H1 (cell line): Measurements from ENCODE around the gene FARP2. TPM values are rescaled to one million over a fixed set of nuclear protein-coding genes. Genes with fewer than 3 reads are reported as not detected.

Source experiments
- ATF2 ChIP-seq: IDR thresholded peaks from 2 replicates; pipeline ENCODE4 v1.6.1; 2012; ENCODE audit warnings: low read length, inconsistent platforms
- CEBPB ChIP-seq: IDR thresholded peaks from 2 replicates; pipeline ENCODE4 v1.6.1; 2012; ENCODE audit warnings: low read depth, low read length
- CHD7 ChIP-seq: fragments of 300-600 bp; sonication (generic); IDR thresholded peaks from 2 replicates; pipeline ENCODE4 v1.7.1; 2012; ENCODE audit warnings: low read length, moderate library complexity, mild to moderate bottlenecking, inconsistent platforms; ENCODE audit not compliant: insufficient replicate concordance
- EP300 ChIP-seq, 2 experiments: IDR thresholded peaks; 1 replicate in 1 of 2; 2 replicates in 1 of 2; pipeline ENCODE4 v1.6.1; 2011 to 2012; ENCODE audit warnings: low read depth in 2 of 2, low read length in 2 of 2, mild to moderate bottlenecking in 2 of 2, borderline replicate concordance in 1 of 2, inconsistent platforms in 1 of 2, moderate library complexity in 1 of 2
- FOSL1 ChIP-seq: IDR thresholded peaks from 2 replicates; pipeline ENCODE4 v1.6.1; 2011; ENCODE audit warnings: mild to moderate bottlenecking, low read depth, low read length, moderate library complexity; ENCODE audit not compliant: insufficient read depth
- HDAC2 ChIP-seq, 2 experiments: fragments of 300-600 bp in 1 of 2; sonication (generic) in 1 of 2; IDR thresholded peaks; 2 replicates each; pipeline ENCODE4 v1.6.1; 2011 to 2012; ENCODE audit warnings: low read depth in 2 of 2, low read length in 2 of 2, mild to moderate bottlenecking in 2 of 2, moderate library complexity in 2 of 2, borderline replicate concordance in 1 of 2, inconsistent platforms in 1 of 2
- KDM4A ChIP-seq: IDR thresholded peaks from one replicate; pipeline ENCODE4 v1.7.1; 2012; ENCODE audit warnings: low read depth, mild to moderate bottlenecking, moderate library complexity, low read length, inconsistent platforms; ENCODE audit not compliant: severe bottlenecking
- YY1 ChIP-seq: IDR thresholded peaks from 2 replicates; pipeline ENCODE4 v1.6.1; 2011; ENCODE audit warnings: low read depth, mild to moderate bottlenecking, low read length
- ZNF274 ChIP-seq: IDR thresholded peaks from 2 replicates; pipeline ENCODE4 v1.7.0; 2012; ENCODE audit warnings: low read length, borderline replicate concordance; ENCODE audit errors: extremely low read depth
- polyA plus RNA-seq, 7 experiments: library from polyadenylated mRNA; depleted of rRNA in 3 of 7; stranded (reverse) in 5 of 7; unstranded in 2 of 7; fragments of >200 nt in 5 of 7; fragments of 200-250 nt in 2 of 7; gene quantifications; 1 replicate in 5 of 7; 2 replicates in 1 of 7; 4 replicates in 1 of 7; pipeline versions ENCODE4 v1.2.1 to v1.2.3, GENCODE V29; 2011 to 2013; ENCODE audit warnings: missing spikeins in 2 of 7, mixed read lengths in 2 of 7
- total RNA-seq: library from RNA; stranded (reverse); fragmentation: NEBNext Ultra II Directional; extraction: Animal tissue kit (Norgen Biotek cat#: 25700); gene quantifications from 2 replicates; pipeline ENCODE4 v1.2.1, GENCODE V29; 2021

FARP2 gene
- total and polyA plus RNA-seq, 2 of the 8 experiments (the other 6 are each of a cell fraction or from before 2014, with no cell fraction given), result 12.4 to 33.4 TPM

- TF ChIP-seq CHD7, result no peak
- TF ChIP-seq FOSL1, result no peak
- TF ChIP-seq EP300 (IDR thresholded peaks at IDR 0.05; ENCODE audit: borderline replicate concordance in 1 of 2, low read depth in 2 of 2, low read length in 2 of 2), result no peak
- no peak for TF ChIP-seq ATF2
- TF ChIP-seq HDAC2 (IDR thresholded peaks at IDR 0.05; ENCODE audit: borderline replicate concordance in 1 of 2, low read depth in 2 of 2, low read length in 2 of 2), result no peak
- no peak for TF ChIP-seq YY1
- TF ChIP-seq KDM4A, result no peak
- no peak for TF ChIP-seq ZNF274
- no peak for TF ChIP-seq CEBPB
Measured at GRCh38 chr2:241531161-241531722, 175.2 kb downstream of the FARP2 start (continued).
